LNCAP (cell line): ENCODE measurements around the gene GALK2.

Source experiments
- CTCF ChIP-seq: fragments of 450-650 bp; IDR thresholded peaks from 2 replicates; pipeline ENCODE4 v1.5.1; 2017; ENCODE audit warnings: mild to moderate bottlenecking

GALK2 gene

GRCh38 chr15:49301562-49301961 is 131.5 kb downstream of the GALK2 start:
- TF ChIP-seq CTCF = no peak

- no peak for TF ChIP-seq CTCF
These were observed 133.0 kb downstream of the GALK2 start for GRCh38 chr15:49303003-49303402.

- no peak for TF ChIP-seq CTCF
These were observed 136.5 kb downstream of the GALK2 start for GRCh38 chr15:49306551-49306950.

- TF ChIP-seq CTCF = no peak
These were observed 138.6 kb downstream of the GALK2 start for GRCh38 chr15:49308686-49309085.

GRCh38 chr15:49309889-49310288 is 139.8 kb downstream of the GALK2 start:
- TF ChIP-seq CTCF = no peak

GRCh38 chr15:49313650-49314049 is 143.6 kb downstream of the GALK2 start:
- no peak for TF ChIP-seq CTCF

- TF ChIP-seq CTCF = no peak
These were observed 144.7 kb downstream of the GALK2 start for GRCh38 chr15:49314716-49315115.

- TF ChIP-seq CTCF = no peak
These were observed 145.4 kb downstream of the GALK2 start for GRCh38 chr15:49315391-49315823.
